Neural progenitor cell (in vitro differentiated cells): Measurements from ENCODE around the gene NR2F6.

Experiments used
- EZH2 ChIP-seq: fragments of 200-600 bp; sonication (generic); IDR thresholded peaks from 2 replicates; pipeline ENCODE4 v1.6.1; 2017; ENCODE audit warnings: antibody characterized with exemption, mild to moderate bottlenecking, moderate library complexity
- EZH2phosphoT487 ChIP-seq: fragments of 200-600 bp; sonication (generic); IDR thresholded peaks from 2 replicates; pipeline ENCODE4 v1.6.1; 2017; ENCODE audit warnings: antibody characterized with exemption
- TF ChIP-seq, protein P1 (sequence below): fragments of 200-600 bp; sonication (generic); IDR thresholded peaks from 2 replicates; pipeline ENCODE4 v1.5.1; 2017; ENCODE audit warnings: antibody characterized with exemption, mild to moderate bottlenecking

- TF ChIP-seq EZH2 (no peak), EZH2phosphoT487 (no peak)
- TF ChIP-seq, protein P1, sequence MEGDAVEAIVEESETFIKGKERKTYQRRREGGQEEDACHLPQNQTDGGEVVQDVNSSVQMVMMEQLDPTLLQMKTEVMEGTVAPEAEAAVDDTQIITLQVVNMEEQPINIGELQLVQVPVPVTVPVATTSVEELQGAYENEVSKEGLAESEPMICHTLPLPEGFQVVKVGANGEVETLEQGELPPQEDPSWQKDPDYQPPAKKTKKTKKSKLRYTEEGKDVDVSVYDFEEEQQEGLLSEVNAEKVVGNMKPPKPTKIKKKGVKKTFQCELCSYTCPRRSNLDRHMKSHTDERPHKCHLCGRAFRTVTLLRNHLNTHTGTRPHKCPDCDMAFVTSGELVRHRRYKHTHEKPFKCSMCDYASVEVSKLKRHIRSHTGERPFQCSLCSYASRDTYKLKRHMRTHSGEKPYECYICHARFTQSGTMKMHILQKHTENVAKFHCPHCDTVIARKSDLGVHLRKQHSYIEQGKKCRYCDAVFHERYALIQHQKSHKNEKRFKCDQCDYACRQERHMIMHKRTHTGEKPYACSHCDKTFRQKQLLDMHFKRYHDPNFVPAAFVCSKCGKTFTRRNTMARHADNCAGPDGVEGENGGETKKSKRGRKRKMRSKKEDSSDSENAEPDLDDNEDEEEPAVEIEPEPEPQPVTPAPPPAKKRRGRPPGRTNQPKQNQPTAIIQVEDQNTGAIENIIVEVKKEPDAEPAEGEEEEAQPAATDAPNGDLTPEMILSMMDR: no peak
Observed at GRCh38 chr19:17195106-17195505, 50.6 kb downstream of the NR2F6 start.
